ENCODE results near the gene PRSS36.

DNA sequence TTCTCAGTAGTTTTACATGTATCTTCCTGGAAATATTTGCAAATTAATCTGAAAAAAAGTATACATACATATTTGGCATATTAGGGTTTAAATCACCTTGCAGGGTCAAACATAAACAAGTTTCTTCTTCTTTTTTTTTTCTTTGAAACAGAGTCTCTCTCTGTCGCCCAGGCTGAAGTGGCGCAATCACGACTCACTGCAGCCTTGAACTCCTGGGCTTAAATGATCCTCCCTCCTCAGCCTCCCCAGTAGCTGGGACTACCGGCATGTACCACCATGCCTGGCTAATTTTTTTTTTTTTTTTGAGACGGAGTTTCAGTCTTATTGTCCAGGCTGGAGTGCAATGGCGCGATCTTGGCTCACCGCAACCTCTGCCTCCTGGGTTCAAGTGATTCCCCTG lies 17.4 kb upstream of the PRSS36 start:
- TF ChIP-seq CBX5 (IDR thresholded peaks at IDR 0.05; ENCODE audit: borderline replicate concordance, low read depth) (no peak), POLR2AphosphoS5 (IDR thresholded peaks at IDR 0.05; ENCODE audit: control insufficient read depth, insufficient read depth, low read depth, low read length) (no peak), ZNF436 (CRISPR knock-in tag; IDR thresholded peaks at IDR 0.05) (no peak), GABPA (tag; conservative IDR thresholded peaks at IDR 0.05; ENCODE audit: low read depth) (no peak)
- TF ChIP-seq, protein P1, sequence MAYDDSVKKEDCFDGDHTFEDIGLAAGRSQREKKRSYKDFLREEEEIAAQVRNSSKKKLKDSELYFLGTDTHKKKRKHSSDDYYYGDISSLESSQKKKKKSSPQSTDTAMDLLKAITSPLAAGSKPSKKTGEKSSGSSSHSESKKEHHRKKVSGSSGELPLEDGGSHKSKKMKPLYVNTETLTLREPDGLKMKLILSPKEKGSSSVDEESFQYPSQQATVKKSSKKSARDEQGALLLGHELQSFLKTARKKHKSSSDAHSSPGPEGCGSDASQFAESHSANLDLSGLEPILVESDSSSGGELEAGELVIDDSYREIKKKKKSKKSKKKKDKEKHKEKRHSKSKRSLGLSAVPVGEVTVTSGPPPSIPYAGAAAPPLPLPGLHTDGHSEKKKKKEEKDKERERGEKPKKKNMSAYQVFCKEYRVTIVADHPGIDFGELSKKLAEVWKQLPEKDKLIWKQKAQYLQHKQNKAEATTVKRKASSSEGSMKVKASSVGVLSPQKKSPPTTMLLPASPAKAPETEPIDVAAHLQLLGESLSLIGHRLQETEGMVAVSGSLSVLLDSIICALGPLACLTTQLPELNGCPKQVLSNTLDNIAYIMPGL (CRISPR knock-in tag; IDR thresholded peaks at IDR 0.05) = no peak
- TF ChIP-seq, protein P2, sequence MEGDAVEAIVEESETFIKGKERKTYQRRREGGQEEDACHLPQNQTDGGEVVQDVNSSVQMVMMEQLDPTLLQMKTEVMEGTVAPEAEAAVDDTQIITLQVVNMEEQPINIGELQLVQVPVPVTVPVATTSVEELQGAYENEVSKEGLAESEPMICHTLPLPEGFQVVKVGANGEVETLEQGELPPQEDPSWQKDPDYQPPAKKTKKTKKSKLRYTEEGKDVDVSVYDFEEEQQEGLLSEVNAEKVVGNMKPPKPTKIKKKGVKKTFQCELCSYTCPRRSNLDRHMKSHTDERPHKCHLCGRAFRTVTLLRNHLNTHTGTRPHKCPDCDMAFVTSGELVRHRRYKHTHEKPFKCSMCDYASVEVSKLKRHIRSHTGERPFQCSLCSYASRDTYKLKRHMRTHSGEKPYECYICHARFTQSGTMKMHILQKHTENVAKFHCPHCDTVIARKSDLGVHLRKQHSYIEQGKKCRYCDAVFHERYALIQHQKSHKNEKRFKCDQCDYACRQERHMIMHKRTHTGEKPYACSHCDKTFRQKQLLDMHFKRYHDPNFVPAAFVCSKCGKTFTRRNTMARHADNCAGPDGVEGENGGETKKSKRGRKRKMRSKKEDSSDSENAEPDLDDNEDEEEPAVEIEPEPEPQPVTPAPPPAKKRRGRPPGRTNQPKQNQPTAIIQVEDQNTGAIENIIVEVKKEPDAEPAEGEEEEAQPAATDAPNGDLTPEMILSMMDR (IDR thresholded peaks at IDR 0.05 in 2 of 3, conservative IDR thresholded peaks at IDR 0.05 in 1 of 3; ENCODE audit: insufficient read depth in 2 of 3, low read depth in 1 of 3, low read length in 3 of 3) = no peak
- TF ChIP-seq, protein P3, sequence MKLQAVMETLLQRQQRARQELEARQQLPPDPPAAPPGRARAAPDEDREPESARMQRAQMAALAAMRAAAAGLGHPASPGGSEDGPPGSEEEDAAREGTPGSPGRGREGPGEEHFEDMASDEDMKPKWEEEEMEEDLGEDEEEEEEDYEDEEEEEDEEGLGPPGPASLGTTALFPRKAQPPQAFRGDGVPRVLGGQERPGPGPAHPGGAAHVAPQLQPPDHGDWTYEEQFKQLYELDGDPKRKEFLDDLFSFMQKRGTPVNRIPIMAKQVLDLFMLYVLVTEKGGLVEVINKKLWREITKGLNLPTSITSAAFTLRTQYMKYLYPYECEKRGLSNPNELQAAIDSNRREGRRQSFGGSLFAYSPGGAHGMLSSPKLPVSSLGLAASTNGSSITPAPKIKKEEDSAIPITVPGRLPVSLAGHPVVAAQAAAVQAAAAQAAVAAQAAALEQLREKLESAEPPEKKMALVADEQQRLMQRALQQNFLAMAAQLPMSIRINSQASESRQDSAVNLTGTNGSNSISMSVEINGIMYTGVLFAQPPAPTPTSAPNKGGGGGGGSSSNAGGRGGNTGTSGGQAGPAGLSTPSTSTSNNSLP (IDR thresholded peaks at IDR 0.05; ENCODE audit: borderline replicate concordance, low read depth, low read length) = no peak
- TF ChIP-seq, protein P4, sequence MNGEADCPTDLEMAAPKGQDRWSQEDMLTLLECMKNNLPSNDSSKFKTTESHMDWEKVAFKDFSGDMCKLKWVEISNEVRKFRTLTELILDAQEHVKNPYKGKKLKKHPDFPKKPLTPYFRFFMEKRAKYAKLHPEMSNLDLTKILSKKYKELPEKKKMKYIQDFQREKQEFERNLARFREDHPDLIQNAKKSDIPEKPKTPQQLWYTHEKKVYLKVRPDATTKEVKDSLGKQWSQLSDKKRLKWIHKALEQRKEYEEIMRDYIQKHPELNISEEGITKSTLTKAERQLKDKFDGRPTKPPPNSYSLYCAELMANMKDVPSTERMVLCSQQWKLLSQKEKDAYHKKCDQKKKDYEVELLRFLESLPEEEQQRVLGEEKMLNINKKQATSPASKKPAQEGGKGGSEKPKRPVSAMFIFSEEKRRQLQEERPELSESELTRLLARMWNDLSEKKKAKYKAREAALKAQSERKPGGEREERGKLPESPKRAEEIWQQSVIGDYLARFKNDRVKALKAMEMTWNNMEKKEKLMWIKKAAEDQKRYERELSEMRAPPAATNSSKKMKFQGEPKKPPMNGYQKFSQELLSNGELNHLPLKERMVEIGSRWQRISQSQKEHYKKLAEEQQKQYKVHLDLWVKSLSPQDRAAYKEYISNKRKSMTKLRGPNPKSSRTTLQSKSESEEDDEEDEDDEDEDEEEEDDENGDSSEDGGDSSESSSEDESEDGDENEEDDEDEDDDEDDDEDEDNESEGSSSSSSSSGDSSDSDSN (IDR thresholded peaks at IDR 0.05; ENCODE audit: borderline replicate concordance in 1 of 2, low read depth in 2 of 2, low read length in 2 of 2) = no peak

Measured in K562 (cell line).